SK-N-SH (cell line): ENCODE data around the gene ETNK2. TPM values are rescaled to one million over a fixed set of nuclear protein-coding genes. Genes with fewer than 3 reads are reported as not detected.

ENCODE experiments used
- CTCF ChIA-PET: fragments of 300-600, 350-600 bp; formaldehyde crosslinking; extraction: SDS; loops from one replicate; lab custom pipeline; 2021; lab: Yijun Ruan, JAX
- POLR2A ChIA-PET: fragments of 350-600 bp; sonication (Branson Sonifier 250); formaldehyde crosslinking; extraction: SDS; loops from one replicate; lab custom pipeline; 2020; ENCODE audit warnings: antibody characterized with exemption, inconsistent platforms; lab: Yijun Ruan, JAX
- DNase-seq: peaks from one replicate; pipeline ENCODE4 v3.0.0; 2012
- H2AFZ ChIP-seq: fragments of 200-600 bp; sonication (generic); 2 replicates; pipeline ENCODE4 v1.8.1; 2016; ENCODE audit warnings: antibody characterized with exemption, mild to moderate bottlenecking, low read depth
- H3F3A ChIP-seq: fragments of 200-600 bp; sonication (generic); replicated peaks from 2 replicates; pipeline ENCODE3; 2016; ENCODE audit warnings: antibody characterized with exemption, mild to moderate bottlenecking; ENCODE audit not compliant: insufficient read depth
- H3K27ac ChIP-seq, 2 experiments: fragments of 200-500 bp in 1 of 2; fragments of 200-600 bp in 1 of 2; sonication (Bioruptor generic) in 1 of 2; sonication (generic), shearing (Covaris generic) in 1 of 2; 2 replicates each; pipeline versions ENCODE4 v1.5.1 to v1.6.1; 2014 to 2016; ENCODE audit warnings: low read depth in 2 of 2, inconsistent platforms in 1 of 2, low read length in 1 of 2, mild to moderate bottlenecking in 1 of 2, mixed read lengths in 1 of 2
- H3K27me3 ChIP-seq: fragments of 200-600 bp; sonication (generic), shearing (Covaris generic); 2 replicates; pipeline ENCODE4 v1.6.1; 2016; ENCODE audit warnings: mixed run types; ENCODE audit not compliant: insufficient read depth
- H3K36me3 ChIP-seq, 2 experiments: fragments of 200-500 bp in 1 of 2; fragments of 200-600 bp in 1 of 2; sonication (Bioruptor generic) in 1 of 2; sonication (generic) in 1 of 2; replicated peaks in 1 of 2; 2 replicates each; pipeline versions ENCODE3 to v1.5.1; 2014 to 2016; ENCODE audit warnings: low read length in 1 of 2, mild to moderate bottlenecking in 1 of 2; ENCODE audit not compliant: insufficient read depth in 2 of 2, control insufficient read depth in 1 of 2
- H3K4me1 ChIP-seq, 2 experiments: fragments of 200-500 bp in 1 of 2; fragments of 200-600 bp in 1 of 2; sonication (Bioruptor generic) in 1 of 2; sonication (generic), shearing (Covaris generic) in 1 of 2; 2 replicates each; pipeline versions ENCODE4 v1.5.1 to v1.6.1; 2014 to 2016; ENCODE audit warnings: low read depth in 1 of 2, low read length in 1 of 2, mixed run types in 1 of 2; ENCODE audit not compliant: insufficient read depth in 2 of 2, control insufficient read depth in 1 of 2
- H3K4me2 ChIP-seq: fragments of 200-600 bp; sonication (generic), shearing (Covaris generic); 2 replicates; pipeline ENCODE4 v1.6.1; 2017; ENCODE audit warnings: mixed run types
- H3K4me3 ChIP-seq, 2 experiments: fragments of 200-500 bp in 1 of 2; fragments of 200-600 bp in 1 of 2; sonication (Bioruptor generic) in 1 of 2; sonication (generic), shearing (Covaris generic) in 1 of 2; 2 replicates each; pipeline versions ENCODE4 v1.5.1 to v1.8.1; 2014 to 2016; ENCODE audit warnings: low read depth in 2 of 2, inconsistent platforms in 1 of 2, low read length in 1 of 2, mild to moderate bottlenecking in 1 of 2, mixed read lengths in 1 of 2, moderate library complexity in 1 of 2
- H3K79me2 ChIP-seq: fragments of 200-600 bp; sonication (generic); 2 replicates; pipeline ENCODE4 v1.8.1; 2017; ENCODE audit warnings: mild to moderate bottlenecking; ENCODE audit not compliant: insufficient read depth
- H3K9ac ChIP-seq: fragments of 200-600 bp; sonication (generic); 2 replicates; pipeline ENCODE4 v1.6.1; 2017; ENCODE audit warnings: mixed run types
- H3K9me2 ChIP-seq: fragments of 200-600 bp; sonication (generic); 2 replicates; pipeline ENCODE4 v1.6.1; 2017; ENCODE audit warnings: mixed run types
- H3K9me3 ChIP-seq: fragments of 200-600 bp; sonication (generic); 2 replicates; pipeline ENCODE4 v1.6.1; 2017; ENCODE audit warnings: mixed run types, mild to moderate bottlenecking, moderate library complexity
- H4K20me1 ChIP-seq: fragments of 200-600 bp; sonication (generic); 2 replicates; pipeline ENCODE4 v1.6.1; 2017; ENCODE audit warnings: mild to moderate bottlenecking, mixed run types; ENCODE audit not compliant: insufficient read depth
- CHD2 ChIP-seq: fragments of 150-350 bp; IDR thresholded peaks from 2 replicates; pipeline ENCODE4 v1.6.1; 2018; ENCODE audit warnings: low read length; ENCODE audit not compliant: partially characterized antibody
- EP300 ChIP-seq, 2 experiments: IDR thresholded peaks; 2 replicates each; pipeline versions ENCODE4 v1.4.0 to v1.6.1; 2012; ENCODE audit warnings: borderline replicate concordance in 1 of 2, low read depth in 1 of 2, low read length in 1 of 2
- FOSL2 ChIP-seq: IDR thresholded peaks from 2 replicates; pipeline ENCODE4 v1.4.0; 2012; ENCODE audit warnings: low read depth, mild to moderate bottlenecking, moderate library complexity, borderline replicate concordance
- JUND ChIP-seq: IDR thresholded peaks from 2 replicates; pipeline ENCODE4 v1.4.0; 2012
- MEF2A ChIP-seq: IDR thresholded peaks from 2 replicates; pipeline ENCODE4 v1.4.0; 2012; ENCODE audit warnings: low read depth, borderline replicate concordance
- NRF1 ChIP-seq: IDR thresholded peaks from 2 replicates; pipeline ENCODE4 v1.6.1; 2012; ENCODE audit warnings: low read depth, mild to moderate bottlenecking, low read length
- SMC3 ChIP-seq: IDR thresholded peaks from 2 replicates; pipeline ENCODE4 v1.6.1; 2012; ENCODE audit warnings: low read depth, low read length, improper control_type of control experiment
- TAF1 ChIP-seq: IDR thresholded peaks from 2 replicates; pipeline ENCODE4 v1.6.1; 2012; ENCODE audit warnings: low read depth, mild to moderate bottlenecking, low read length, moderate library complexity, borderline replicate concordance
- TCF12 ChIP-seq: IDR thresholded peaks from 2 replicates; pipeline ENCODE4 v1.4.0; 2012
- TEAD4 ChIP-seq: IDR thresholded peaks from 2 replicates; pipeline ENCODE4 v1.4.0; 2012; ENCODE audit warnings: mild to moderate bottlenecking, borderline replicate concordance; ENCODE audit not compliant: insufficient read depth
- WGBS: methylation state at CpG from one replicate; pipeline ENCODE4 v1.1.6; 2017; ENCODE audit warnings: low lambda C conversion rate; 5-methylcytosine and 5-hydroxymethylcytosine counted together
- polyA plus RNA-seq, 3 experiments: library from polyadenylated mRNA; depleted of rRNA; stranded (reverse); fragments of >200 nt; gene quantifications; 2 replicates each; pipeline ENCODE4 v1.2.3, GENCODE V29; 2012
- TF ChIP-seq, protein P1 (sequence below): fragments of 200-600 bp; sonication (generic); IDR thresholded peaks from 2 replicates; pipeline ENCODE4 v1.6.1; 2017; ENCODE audit warnings: antibody characterized with exemption, mild to moderate bottlenecking, moderate library complexity
- TF ChIP-seq, protein P2 (sequence below): IDR thresholded peaks from 2 replicates; pipeline ENCODE4 v1.4.0; 2012; ENCODE audit warnings: low read depth, borderline replicate concordance
- TF ChIP-seq, protein P3 (sequence below): fragments of 150-350 bp; IDR thresholded peaks from 2 replicates; pipeline ENCODE4 v1.6.1; 2016; ENCODE audit warnings: mild to moderate bottlenecking, low read depth, low read length
- TF ChIP-seq, protein P4 (sequence below): IDR thresholded peaks from 2 replicates; pipeline ENCODE4 v1.4.0; 2012; ENCODE audit warnings: low read depth

Gene ETNK2
- polyA plus RNA-seq, 1 of the 3 experiments (the other 2 are of a cell fraction) = 16.1 TPM

DNA sequence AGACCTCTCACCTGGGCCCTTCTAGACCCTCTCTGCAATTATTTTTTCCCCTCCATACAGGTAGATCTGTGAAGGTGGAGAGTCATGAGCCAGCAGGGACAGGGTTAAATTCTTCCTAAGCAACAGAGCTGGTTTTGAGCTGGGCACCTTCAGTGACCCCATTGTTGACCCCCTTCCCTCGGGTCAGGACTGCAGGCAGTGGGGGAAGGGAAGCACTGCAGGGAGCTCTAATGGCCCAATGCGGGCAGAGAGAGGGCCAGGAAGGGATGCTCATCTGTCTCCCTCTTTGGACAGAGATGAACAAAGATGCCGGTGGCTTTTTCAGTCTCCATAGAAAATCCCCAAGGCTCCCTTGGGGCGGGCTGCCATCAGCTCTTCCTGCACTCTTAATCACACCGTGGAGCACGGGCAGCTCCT, 57.5 kb downstream of the ETNK2 start:
- H3K9me3 ChIP-seq = no peaks in the 10 kb centered on the region
- no peak for DNase-seq
- POLR2A ChIA-PET = no interaction called here
- no peaks in the 10 kb centered on the region for H3F3A ChIP-seq
- no peak overlapping the region for H2AFZ ChIP-seq
- no peak overlapping the region for H3K9ac ChIP-seq
- H4K20me1 ChIP-seq = no peaks in the 10 kb centered on the region
- H3K27me3 ChIP-seq = no peaks in the 10 kb centered on the region
- no peaks in the 10 kb centered on the region for H3K9me2 ChIP-seq
- H3K4me3 ChIP-seq = no peak overlapping the region
- TF ChIP-seq, protein P1, sequence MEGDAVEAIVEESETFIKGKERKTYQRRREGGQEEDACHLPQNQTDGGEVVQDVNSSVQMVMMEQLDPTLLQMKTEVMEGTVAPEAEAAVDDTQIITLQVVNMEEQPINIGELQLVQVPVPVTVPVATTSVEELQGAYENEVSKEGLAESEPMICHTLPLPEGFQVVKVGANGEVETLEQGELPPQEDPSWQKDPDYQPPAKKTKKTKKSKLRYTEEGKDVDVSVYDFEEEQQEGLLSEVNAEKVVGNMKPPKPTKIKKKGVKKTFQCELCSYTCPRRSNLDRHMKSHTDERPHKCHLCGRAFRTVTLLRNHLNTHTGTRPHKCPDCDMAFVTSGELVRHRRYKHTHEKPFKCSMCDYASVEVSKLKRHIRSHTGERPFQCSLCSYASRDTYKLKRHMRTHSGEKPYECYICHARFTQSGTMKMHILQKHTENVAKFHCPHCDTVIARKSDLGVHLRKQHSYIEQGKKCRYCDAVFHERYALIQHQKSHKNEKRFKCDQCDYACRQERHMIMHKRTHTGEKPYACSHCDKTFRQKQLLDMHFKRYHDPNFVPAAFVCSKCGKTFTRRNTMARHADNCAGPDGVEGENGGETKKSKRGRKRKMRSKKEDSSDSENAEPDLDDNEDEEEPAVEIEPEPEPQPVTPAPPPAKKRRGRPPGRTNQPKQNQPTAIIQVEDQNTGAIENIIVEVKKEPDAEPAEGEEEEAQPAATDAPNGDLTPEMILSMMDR = no peak
- TF ChIP-seq EP300 (IDR thresholded peaks at IDR 0.05; ENCODE audit: borderline replicate concordance in 1 of 2, low read depth in 1 of 2, low read length in 1 of 2) = no peak
- no peak for TF ChIP-seq TEAD4
- TF ChIP-seq SMC3 = no peak
- TF ChIP-seq, protein P2, sequence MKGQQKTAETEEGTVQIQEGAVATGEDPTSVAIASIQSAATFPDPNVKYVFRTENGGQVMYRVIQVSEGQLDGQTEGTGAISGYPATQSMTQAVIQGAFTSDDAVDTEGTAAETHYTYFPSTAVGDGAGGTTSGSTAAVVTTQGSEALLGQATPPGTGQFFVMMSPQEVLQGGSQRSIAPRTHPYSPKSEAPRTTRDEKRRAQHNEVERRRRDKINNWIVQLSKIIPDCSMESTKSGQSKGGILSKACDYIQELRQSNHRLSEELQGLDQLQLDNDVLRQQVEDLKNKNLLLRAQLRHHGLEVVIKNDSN = no peak
- TF ChIP-seq, protein P3, sequence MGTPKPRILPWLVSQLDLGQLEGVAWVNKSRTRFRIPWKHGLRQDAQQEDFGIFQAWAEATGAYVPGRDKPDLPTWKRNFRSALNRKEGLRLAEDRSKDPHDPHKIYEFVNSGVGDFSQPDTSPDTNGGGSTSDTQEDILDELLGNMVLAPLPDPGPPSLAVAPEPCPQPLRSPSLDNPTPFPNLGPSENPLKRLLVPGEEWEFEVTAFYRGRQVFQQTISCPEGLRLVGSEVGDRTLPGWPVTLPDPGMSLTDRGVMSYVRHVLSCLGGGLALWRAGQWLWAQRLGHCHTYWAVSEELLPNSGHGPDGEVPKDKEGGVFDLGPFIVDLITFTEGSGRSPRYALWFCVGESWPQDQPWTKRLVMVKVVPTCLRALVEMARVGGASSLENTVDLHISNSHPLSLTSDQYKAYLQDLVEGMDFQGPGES = no peak
- TF ChIP-seq TCF12 = no peak
- no peak for TF ChIP-seq MEF2A
- no peak for TF ChIP-seq FOSL2
- no peak for TF ChIP-seq TAF1
- TF ChIP-seq CHD2 = no peak
- TF ChIP-seq, protein P4, sequence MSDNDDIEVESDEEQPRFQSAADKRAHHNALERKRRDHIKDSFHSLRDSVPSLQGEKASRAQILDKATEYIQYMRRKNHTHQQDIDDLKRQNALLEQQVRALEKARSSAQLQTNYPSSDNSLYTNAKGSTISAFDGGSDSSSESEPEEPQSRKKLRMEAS = no peak
- TF ChIP-seq JUND = no peak
- no peak for TF ChIP-seq NRF1
- TF ChIP-seq, all 33 proteins: peak for 0
- no peaks in the 10 kb centered on the region for H3K36me3 ChIP-seq
- 79% methylated on average over 6 of the region's 6 CpGs for WGBS
- no peak overlapping the region for H3K4me2 ChIP-seq
- no peaks in the 10 kb centered on the region; the same call in 1 of the 2 replicates for H3K79me2 ChIP-seq
- no peak overlapping the region for H3K27ac ChIP-seq
- CTCF ChIA-PET = interaction anchor here (1.1 to 1.3 kb wide), 2 partner anchors 35 to 95 kb away, joined by 5 read pairs; no protein-coding TSS in a partner anchor
- H3K4me1 ChIP-seq = peaks cover 0 to 13% of the 10 kb centered on the region in 2 experiments; a peak in 1 of 4 replicates
